DOHH2 (cell line): ENCODE measurements around the gene CPNE9.

ENCODE experiments used
- CTCF ChIP-seq: fragments of 200-600 bp; sonication (generic); IDR thresholded peaks from one replicate; pipeline ENCODE4 v1.5.1; 2014; ENCODE audit warnings: antibody characterized with exemption, mild to moderate bottlenecking, low read depth, low read length; ENCODE audit not compliant: poor library complexity, severe bottlenecking
- EZH2phosphoT487 ChIP-seq: fragments of 200-600 bp; sonication (generic); IDR thresholded peaks from 2 replicates; pipeline ENCODE4 v1.6.1; 2017; ENCODE audit warnings: borderline replicate concordance, mild to moderate bottlenecking, antibody characterized with exemption, low read length, moderate library complexity, mixed read lengths

- TF ChIP-seq CTCF (no peak), EZH2phosphoT487 (no peak)
These were observed 27.8 kb downstream of the CPNE9 start, which contains the start of gene BRPF1 for GRCh38 chr3:9731206-9732079.
